ENCODE measurements around the gene CAMKMT. TPM values are rescaled to one million over a fixed set of nuclear protein-coding genes. Genes with fewer than 3 reads are reported as not detected.

Gene CAMKMT
- total RNA-seq, 2 experiments from 2014 or later = 11.9 to 13.9 TPM

- ChIA-PET CTCF (no interaction called here), POLR2A (no interaction called here)
- no peaks in the 10 kb centered on the region for H3K4me1 ChIP-seq (ENCODE audit: insufficient read depth, low read length)
- H3K4me3 ChIP-seq (ENCODE audit: low read length) = no peak overlapping the region
- TF ChIP-seq CTCF (IDR thresholded peaks at IDR 0.05) = no peak
- DNase-seq = no peak
- ATAC-seq (ENCODE audit: poor library complexity) = no peak
- no peaks in the 10 kb centered on the region for H3K36me3 ChIP-seq (ENCODE audit: insufficient read depth, low read length)
- Mint-ChIP-seq H3K4me3 (no peak overlapping the region), H3K36me3 (ENCODE audit: low read depth) (peaks cover 18% of the 10 kb centered on the region), H3K9me3 (no peaks in the 10 kb centered on the region), H3K27ac (no peak overlapping the region), H3K4me1 (ENCODE audit: low read depth) (peaks cover 8% of the 10 kb centered on the region), H3K27me3 (no peaks in the 10 kb centered on the region)
- H3K9me3 ChIP-seq (ENCODE audit: control insufficient read depth in 1 of 2, insufficient read depth in 1 of 2, low read length in 2 of 2) = no peaks in the 10 kb centered on the region
- no peaks in the 10 kb centered on the region for H3K27me3 ChIP-seq (ENCODE audit: control insufficient read depth in 1 of 2, insufficient read depth in 2 of 2, low read length in 2 of 2)
- intact Hi-C loops (cut with DNase I, micrococcal nuclease) = no loop called here
- no peak overlapping the region for H3K27ac ChIP-seq (ENCODE audit: low read depth in 1 of 2, low read length in 2 of 2)
Measured at GRCh38 chr2:44529448-44529847, 167.7 kb downstream of the CAMKMT start.

DNA sequence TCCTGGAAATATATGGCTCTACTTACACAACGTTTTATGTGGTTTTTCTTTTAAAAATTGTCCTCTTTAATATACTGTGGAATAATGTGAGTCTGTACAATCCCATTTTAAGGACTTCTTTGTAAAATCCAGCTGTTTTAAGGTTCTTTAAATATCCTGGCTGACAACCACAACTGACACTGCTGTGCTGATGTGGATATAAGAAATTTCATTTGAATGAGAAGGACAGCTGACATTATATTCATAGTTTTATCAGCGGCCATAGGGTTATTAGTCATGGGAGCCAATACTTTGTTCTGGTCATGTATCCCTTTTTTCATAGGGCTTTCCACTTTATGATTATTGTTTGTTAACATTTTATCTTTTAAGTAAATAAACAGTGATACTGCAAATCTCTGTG is 169.5 kb downstream of the CAMKMT start:
- CTCF ChIA-PET = interaction anchor here (1.2 kb wide), 1 partner anchor 52 kb away, joined by 3 read pairs; no protein-coding TSS in a partner anchor
- no peak overlapping the region for H3K27ac Mint-ChIP-seq
- DNase-seq (no peak), ATAC-seq (ENCODE audit: poor library complexity) (no peak)
- H3K36me3 ChIP-seq (ENCODE audit: insufficient read depth, low read length) = no peaks in the 10 kb centered on the region
- no peaks in the 10 kb centered on the region for H3K4me1 ChIP-seq (ENCODE audit: insufficient read depth, low read length)
- no peak overlapping the region for H3K4me3 ChIP-seq (ENCODE audit: low read length)
- H3K4me3 Mint-ChIP-seq = no peak overlapping the region
- intact Hi-C loops (cut with DNase I, micrococcal nuclease) = no loop called here
- POLR2A ChIA-PET = no interaction called here
- no peak overlapping the region for H3K27ac ChIP-seq (ENCODE audit: low read depth in 1 of 2, low read length in 2 of 2)
- H3K27me3 Mint-ChIP-seq = no peaks in the 10 kb centered on the region
- no peaks in the 10 kb centered on the region for H3K9me3 Mint-ChIP-seq
- no peaks in the 10 kb centered on the region for H3K9me3 ChIP-seq (ENCODE audit: control insufficient read depth in 1 of 2, insufficient read depth in 1 of 2, low read length in 2 of 2)
- no peak for TF ChIP-seq CTCF (IDR thresholded peaks at IDR 0.05)
- peaks cover 8% of the 10 kb centered on the region for H3K4me1 Mint-ChIP-seq (ENCODE audit: low read depth)
- peaks cover 18% of the 10 kb centered on the region for H3K36me3 Mint-ChIP-seq (ENCODE audit: low read depth)
- no peaks in the 10 kb centered on the region for H3K27me3 ChIP-seq (ENCODE audit: control insufficient read depth in 1 of 2, insufficient read depth in 2 of 2, low read length in 2 of 2)

- no peak for TF ChIP-seq CTCF (IDR thresholded peaks at IDR 0.05)
- H3K27me3 Mint-ChIP-seq = no peaks in the 10 kb centered on the region
- H3K9me3 Mint-ChIP-seq = no peaks in the 10 kb centered on the region
- Histone ChIP-seq H3K27ac (ENCODE audit: low read depth in 1 of 2, low read length in 2 of 2) (no peak overlapping the region), H3K36me3 (ENCODE audit: insufficient read depth, low read length) (no peaks in the 10 kb centered on the region), H3K4me1 (ENCODE audit: insufficient read depth, low read length) (no peaks in the 10 kb centered on the region), H3K9me3 (ENCODE audit: control insufficient read depth in 1 of 2, insufficient read depth in 1 of 2, low read length in 2 of 2) (no peaks in the 10 kb centered on the region), H3K4me3 (ENCODE audit: low read length) (no peak overlapping the region), H3K27me3 (ENCODE audit: control insufficient read depth in 1 of 2, insufficient read depth in 2 of 2, low read length in 2 of 2) (no peaks in the 10 kb centered on the region)
- H3K27ac Mint-ChIP-seq = no peak overlapping the region
- peaks cover 18% of the 10 kb centered on the region for H3K36me3 Mint-ChIP-seq (ENCODE audit: low read depth)
- ChIA-PET POLR2A (no interaction called here), CTCF (no interaction called here)
- H3K4me3 Mint-ChIP-seq = no peak overlapping the region
- intact Hi-C loops (cut with DNase I, micrococcal nuclease) = no loop called here
- no peak for ATAC-seq (ENCODE audit: poor library complexity)
- H3K4me1 Mint-ChIP-seq (ENCODE audit: low read depth) = peaks cover 8% of the 10 kb centered on the region
- DNase-seq = no peak
Measured at GRCh38 chr2:44532031-44532430, 170.3 kb downstream of the CAMKMT start.
